IMR-90 (cell line): Measurements from ENCODE around the gene STOML1. TPM values are rescaled to one million over a fixed set of nuclear protein-coding genes. Genes with fewer than 3 reads are reported as not detected.

Source experiments
- ATAC-seq: fragments of 200-7000 bp; cut with Tn5 transposase; 2 replicates; pipeline ENCODE4 v1.9.1; 2020; ENCODE audit warnings: low read depth, mild to moderate bottlenecking, moderate library complexity
- BruUV-seq: library from RNA; stranded (reverse); fragments of 400-500 nt; replicated peaks from 2 replicates; lab custom pipeline; 2021; lab: Mats Ljungman, UMichigan
- CTCF ChIA-PET: fragments of 300-600 bp; formaldehyde crosslinking; extraction: SDS; loops from one replicate; lab custom pipeline; 2021; ENCODE audit warnings: antibody characterized with exemption; lab: Yijun Ruan, JAX
- POLR2A ChIA-PET: fragments of 300-600 bp; sonication (Branson Sonifier 250); formaldehyde crosslinking; loops from one replicate; lab custom pipeline; 2022; ENCODE audit warnings: antibody characterized with exemption; ENCODE audit not compliant: unreplicated experiment; lab: Charles Lee
- DNase-seq: peaks from one replicate; pipeline ENCODE4 v3.0.0; 2013
- H2AFZ ChIP-seq: replicated peaks from 2 replicates; pipeline ENCODE3; 2013; ENCODE audit warnings: low read length, mild to moderate bottlenecking; ENCODE audit not compliant: poor library complexity
- H2AK5ac ChIP-seq: 2 replicates; pipeline ENCODE4 v1.6.1; 2013; ENCODE audit warnings: low read depth, low read length, inconsistent platforms
- H2AK9ac ChIP-seq: replicated peaks from 2 replicates; pipeline ENCODE3; 2013; ENCODE audit warnings: mild to moderate bottlenecking, low read depth, low read length, moderate library complexity; ENCODE audit not compliant: poor library complexity
- H2BK120ac ChIP-seq: 2 replicates; pipeline ENCODE4 v1.6.1; 2013; ENCODE audit warnings: low read depth, low read length, inconsistent platforms
- H2BK15ac ChIP-seq: 3 replicates; pipeline ENCODE4 v1.6.1; 2013; ENCODE audit warnings: low read depth, low read length, inconsistent platforms
- H2BK20ac ChIP-seq: 2 replicates; pipeline ENCODE4 v1.6.1; 2013; ENCODE audit warnings: low read depth, mild to moderate bottlenecking, inconsistent platforms, low read length, moderate library complexity
- H2BK5ac ChIP-seq: 2 replicates; pipeline ENCODE4 v1.6.1; 2013; ENCODE audit warnings: mild to moderate bottlenecking, low read depth, low read length, inconsistent platforms; ENCODE audit not compliant: poor library complexity, severe bottlenecking
- H3K14ac ChIP-seq: replicated peaks from 2 replicates; pipeline ENCODE4 v1.6.1; 2013; ENCODE audit warnings: low read depth, low read length, inconsistent platforms
- H3K18ac ChIP-seq: 2 replicates; pipeline ENCODE4 v1.6.1; 2013; ENCODE audit warnings: low read depth, low read length, control low read depth
- H3K23ac ChIP-seq: 2 replicates; pipeline ENCODE4 v1.6.1; 2013; ENCODE audit warnings: low read depth, low read length, inconsistent platforms
- H3K27ac ChIP-seq: 2 replicates; pipeline ENCODE4 v1.5.1; 2013; ENCODE audit warnings: mild to moderate bottlenecking, control low read depth, low read length; ENCODE audit not compliant: insufficient read depth
- H3K27me3 ChIP-seq: 2 replicates; pipeline ENCODE4 v1.6.1; 2013; ENCODE audit warnings: low read length; ENCODE audit not compliant: control insufficient read depth, insufficient read depth
- H3K36me3 ChIP-seq: 2 replicates; pipeline ENCODE4 v1.6.1; 2013; ENCODE audit warnings: low read length, mixed read lengths; ENCODE audit not compliant: control insufficient read depth, insufficient read depth
- H3K4ac ChIP-seq: 2 replicates; pipeline ENCODE4 v1.6.1; 2013; ENCODE audit warnings: low read depth, low read length, inconsistent platforms
- H3K4me1 ChIP-seq: 2 replicates; pipeline ENCODE4 v1.6.1; 2013; ENCODE audit warnings: low read length, mixed read lengths; ENCODE audit not compliant: control insufficient read depth, insufficient read depth
- H3K4me2 ChIP-seq: 2 replicates; pipeline ENCODE4 v1.6.1; 2013; ENCODE audit warnings: low read depth, mild to moderate bottlenecking, control low read depth, low read length, moderate library complexity
- H3K4me3 ChIP-seq: 2 replicates; pipeline ENCODE4 v1.5.1; 2013; ENCODE audit warnings: low read depth, mild to moderate bottlenecking, control low read depth, low read length, moderate library complexity; ENCODE audit not compliant: insufficient read depth
- H3K56ac ChIP-seq: 2 replicates; pipeline ENCODE4 v1.6.1; 2013; ENCODE audit warnings: low read length, inconsistent platforms; ENCODE audit not compliant: insufficient read depth; ENCODE audit errors: extremely low read depth
- H3K79me1 ChIP-seq, 2 experiments: 2 replicates each; pipeline ENCODE4 v1.6.1; 2013; ENCODE audit warnings: low read length in 2 of 2, inconsistent platforms in 1 of 2, low read depth in 1 of 2
- H3K9ac ChIP-seq: 2 replicates; pipeline ENCODE4 v1.6.1; 2013; ENCODE audit warnings: low read depth, low read length, control low read depth
- H3K9me1 ChIP-seq: 2 replicates; pipeline ENCODE4 v1.6.1; 2013; ENCODE audit warnings: low read length, inconsistent platforms; ENCODE audit not compliant: insufficient read depth
- H3K9me3 ChIP-seq: 2 replicates; pipeline ENCODE4 v1.6.1; 2013; ENCODE audit warnings: low read length; ENCODE audit not compliant: control insufficient read depth, insufficient read depth
- H4K20me1 ChIP-seq: 2 replicates; pipeline ENCODE4 v1.6.1; 2013; ENCODE audit warnings: low read length, inconsistent platforms; ENCODE audit not compliant: insufficient read depth
- H4K5ac ChIP-seq: 2 replicates; pipeline ENCODE4 v1.6.1; 2013; ENCODE audit warnings: mild to moderate bottlenecking, low read depth, low read length, control low read depth
- H4K8ac ChIP-seq, 2 experiments: 2 replicates each; pipeline ENCODE4 v1.6.1; 2013; ENCODE audit warnings: low read depth in 2 of 2, low read length in 2 of 2, control low read depth in 1 of 2, inconsistent platforms in 1 of 2
- H4K91ac ChIP-seq: 2 replicates; pipeline ENCODE4 v1.6.1; 2013; ENCODE audit warnings: low read depth, low read length, inconsistent platforms; ENCODE audit not compliant: insufficient read depth
- BHLHE40 ChIP-seq: fragments of 150-350 bp; IDR thresholded peaks from 2 replicates; pipeline ENCODE4 v1.6.1; 2016; ENCODE audit warnings: mild to moderate bottlenecking, low read depth, low read length
- CHD1 ChIP-seq: IDR thresholded peaks from 2 replicates; pipeline ENCODE4 v1.6.1; 2012; ENCODE audit warnings: low read depth, low read length, improper control_type of control experiment
- ELK1 ChIP-seq: fragments of 150-350 bp; IDR thresholded peaks from 2 replicates; pipeline ENCODE4 v1.6.1; 2016; ENCODE audit warnings: low read depth, mild to moderate bottlenecking, low read length, moderate library complexity, borderline replicate concordance
- FOS ChIP-seq: fragments of 150-350 bp; IDR thresholded peaks from 2 replicates; pipeline ENCODE4 v1.6.1; 2016; ENCODE audit warnings: low read depth, low read length
- MXI1 ChIP-seq: IDR thresholded peaks from 2 replicates; pipeline ENCODE4 v1.6.1; 2012; ENCODE audit warnings: low read depth, mild to moderate bottlenecking, low read length, moderate library complexity, borderline replicate concordance
- NFE2L2 ChIP-seq: fragments of 150-350 bp; IDR thresholded peaks from 2 replicates; pipeline ENCODE4 v1.6.1; 2016; ENCODE audit warnings: low read depth, mild to moderate bottlenecking, low read length
- RCOR1 ChIP-seq: IDR thresholded peaks from 2 replicates; pipeline ENCODE4 v1.6.1; 2012; ENCODE audit warnings: mild to moderate bottlenecking, low read length, improper control_type of control experiment; ENCODE audit not compliant: insufficient replicate concordance
- RFX5 ChIP-seq: IDR thresholded peaks from 2 replicates; pipeline ENCODE4 v1.8.0; 2012; ENCODE audit warnings: low read depth, mild to moderate bottlenecking, low read length, moderate library complexity
- USF2 ChIP-seq: fragments of 150-350 bp; IDR thresholded peaks from 2 replicates; pipeline ENCODE4 v1.6.1; 2017; ENCODE audit warnings: mild to moderate bottlenecking, antibody characterized with exemption, low read length, low read depth
- WGBS, 2 experiments: methylation state at CpG; one replicate each; pipeline versions ENCODE4 v1.1.5 to v1.1.7; 2013; ENCODE audit warnings: missing lambda C conversion rate in 2 of 2; ENCODE audit not compliant: insufficient read length in 1 of 2; ENCODE audit errors: extremely low coverage in 2 of 2; 5-methylcytosine and 5-hydroxymethylcytosine counted together
- dilution Hi-C: fragments of 300-500 bp; cut with HindIII; formaldehyde crosslinking; loops from one replicate; pipeline ENCODE4 v1.14.3; 2018; ENCODE audit warnings: low sequenced_read_pairs; ENCODE audit not compliant: unreplicated experiment
- in situ Hi-C: fragments of 300-500 bp; cut with MboI; formaldehyde crosslinking; loops from 3 replicates; pipeline ENCODE4 v1.14.3; 2019; ENCODE audit warnings: low sequenced_read_pairs, inconsistent platforms, mixed read lengths
- intact Hi-C: fragments of 100-400 bp; cut with micrococcal nuclease; formaldehyde crosslinking; loops from 2 replicates; pipeline ENCODE4 v1.10.0; 2022
- polyA plus RNA-seq, 3 experiments: library from polyadenylated mRNA; depleted of rRNA; stranded (reverse); fragments of >200 nt; gene quantifications; 2 replicates each; pipeline ENCODE4 v1.2.3, GENCODE V29; 2012; ENCODE audit warnings: low replicate concordance in 1 of 3
- total RNA-seq: library from RNA; depleted of rRNA; stranded (reverse); fragments of >200 nt; gene quantifications from 2 replicates; pipeline ENCODE4 v1.2.3, GENCODE V29; 2012
- TF ChIP-seq, protein P1 (sequence below): conservative IDR thresholded peaks from 2 replicates; pipeline ENCODE4 v1.5.1; 2012; ENCODE audit warnings: mild to moderate bottlenecking, low read depth, low read length, improper control_type of control experiment

STOML1 gene
- total and polyA plus RNA-seq, 2 of the 4 experiments (the other 2 are of a cell fraction): 11.8 to 21.2 TPM

GRCh38 chr15:73957276-73957675 lies 34.8 kb downstream of the STOML1 start:
- Histone ChIP-seq H3K4ac (peak overlapping the region; percentile 84), H3K56ac (no peak overlapping the region; the same call in 1 of the 2 replicates), H2AK9ac (peak overlapping the region; percentile 52), H2BK15ac (peak overlapping the region; percentile 92; the same call in 2 of the 3 replicates), H4K8ac (peak overlapping the region; percentile 3 to 47; a peak in 3 of 4 replicates), H3K18ac (peak overlapping the region; percentile 16; the same call in 1 of the 2 replicates), H3K4me1 (peaks cover 19% of the 10 kb centered on the region), H3K27ac (no peak overlapping the region), H3K27me3 (no peaks in the 10 kb centered on the region), H2AFZ (peak overlapping the region; percentile 57), H4K20me1 (no peaks in the 10 kb centered on the region), H4K5ac (no peak overlapping the region), H3K9me1 (peaks cover 18% of the 10 kb centered on the region), H3K79me1 (no peaks in the 10 kb centered on the region), H4K91ac (peak overlapping the region; percentile 77), H2BK20ac (peak overlapping the region; percentile 84), H3K23ac (peak overlapping the region; percentile 29), H2BK120ac (peak overlapping the region; percentile 67), H3K36me3 (peaks cover 12% of the 10 kb centered on the region; the same call in 1 of the 2 replicates), H3K4me2 (no peak overlapping the region), H3K9me3 (no peaks in the 10 kb centered on the region), H2AK5ac (peak overlapping the region; percentile 99), H2BK5ac (peak overlapping the region; percentile 53), H3K9ac (no peak overlapping the region), H3K4me3 (no peak overlapping the region), H3K14ac (peak overlapping the region; percentile 69)
- ChIA-PET CTCF (interaction anchor here (1.4 kb wide), 1 partner anchor 8 kb away, joined by 4 read pairs; no protein-coding TSS in a partner anchor), POLR2A (no interaction called here)
- no TSS peak for BruUV-seq
- in situ Hi-C loops: no loop called here
- DNase-seq (no peak), ATAC-seq (no peak)
- 92% methylated on average over 2 of the region's 8 CpGs; no CpG with 5 or more reads in 1 of the 2 experiments for WGBS, 2 experiments
- TF ChIP-seq, protein P1, sequence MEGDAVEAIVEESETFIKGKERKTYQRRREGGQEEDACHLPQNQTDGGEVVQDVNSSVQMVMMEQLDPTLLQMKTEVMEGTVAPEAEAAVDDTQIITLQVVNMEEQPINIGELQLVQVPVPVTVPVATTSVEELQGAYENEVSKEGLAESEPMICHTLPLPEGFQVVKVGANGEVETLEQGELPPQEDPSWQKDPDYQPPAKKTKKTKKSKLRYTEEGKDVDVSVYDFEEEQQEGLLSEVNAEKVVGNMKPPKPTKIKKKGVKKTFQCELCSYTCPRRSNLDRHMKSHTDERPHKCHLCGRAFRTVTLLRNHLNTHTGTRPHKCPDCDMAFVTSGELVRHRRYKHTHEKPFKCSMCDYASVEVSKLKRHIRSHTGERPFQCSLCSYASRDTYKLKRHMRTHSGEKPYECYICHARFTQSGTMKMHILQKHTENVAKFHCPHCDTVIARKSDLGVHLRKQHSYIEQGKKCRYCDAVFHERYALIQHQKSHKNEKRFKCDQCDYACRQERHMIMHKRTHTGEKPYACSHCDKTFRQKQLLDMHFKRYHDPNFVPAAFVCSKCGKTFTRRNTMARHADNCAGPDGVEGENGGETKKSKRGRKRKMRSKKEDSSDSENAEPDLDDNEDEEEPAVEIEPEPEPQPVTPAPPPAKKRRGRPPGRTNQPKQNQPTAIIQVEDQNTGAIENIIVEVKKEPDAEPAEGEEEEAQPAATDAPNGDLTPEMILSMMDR: no peak
- TF ChIP-seq CHD1: no peak
- TF ChIP-seq RCOR1: no peak
- TF ChIP-seq MXI1: no peak
- TF ChIP-seq USF2: no peak
- TF ChIP-seq NFE2L2: no peak
- TF ChIP-seq RFX5: no peak
- no peak for TF ChIP-seq ELK1
- TF ChIP-seq BHLHE40: no peak
- no peak for TF ChIP-seq FOS
- intact Hi-C loops: no loop called here
- dilution Hi-C loops: no loop called here
